ENCODE results near the gene MTHFSD. TPM values are rescaled to one million over a fixed set of nuclear protein-coding genes. Genes with fewer than 3 reads are reported as not detected.

The MTHFSD gene
- total RNA-seq, 1 experiment from 2014 or later: 11.9 TPM

DNA sequence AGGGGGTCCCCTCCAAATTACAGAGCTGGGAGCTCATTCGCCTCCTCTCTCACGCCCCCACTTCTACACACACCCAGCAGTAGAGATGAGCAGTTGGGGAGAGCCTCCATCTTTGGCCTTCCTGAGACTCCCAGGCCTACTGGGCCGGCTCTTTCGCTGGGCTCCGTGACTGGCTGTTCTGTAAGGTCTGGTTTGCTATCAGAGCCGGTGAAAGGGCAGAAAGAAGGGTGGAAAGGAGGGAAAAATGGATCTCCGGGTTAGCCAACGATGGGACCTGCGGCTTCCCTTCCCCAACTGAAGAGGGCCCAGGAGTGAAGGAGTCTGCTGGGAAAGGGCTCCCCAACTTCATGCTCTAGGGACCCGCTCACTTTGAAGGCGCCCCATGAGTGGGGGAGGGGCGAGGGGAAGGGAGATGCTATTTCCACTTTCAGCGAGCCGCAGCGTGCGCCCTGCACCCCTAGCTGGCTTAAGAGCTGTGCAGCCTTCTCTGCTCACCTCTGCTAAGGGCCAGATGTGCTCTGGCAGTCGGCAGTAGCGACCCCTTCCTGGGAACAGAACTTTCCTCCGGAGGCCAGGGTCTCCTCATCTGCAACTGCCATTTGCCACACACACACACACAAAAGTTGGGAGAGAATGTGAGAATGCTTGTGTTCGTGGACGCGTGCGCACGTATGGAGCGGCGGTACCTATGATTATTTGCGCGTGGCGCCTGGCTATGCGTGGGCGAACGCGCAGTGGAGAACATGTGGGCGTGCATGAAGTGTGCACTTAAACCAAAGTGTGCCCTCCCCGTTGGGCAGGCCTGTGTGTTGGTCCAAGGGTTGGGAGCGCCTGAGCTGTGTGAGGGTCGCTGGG lies 47.6 kb downstream of the MTHFSD start:
- POLR2A ChIA-PET (ENCODE audit: unreplicated experiment): no interaction called here
- peaks cover 73% of the 10 kb centered on the region for H3K27me3 ChIP-seq (ENCODE audit: low read length)
- H2AFZ ChIP-seq (ENCODE audit: low read length): no peak overlapping the region
- H3K9ac ChIP-seq (ENCODE audit: low read length): no peak overlapping the region
- H3K36me3 ChIP-seq (ENCODE audit: low read depth, low read length): no peaks in the 10 kb centered on the region
- intact Hi-C loops (cut with micrococcal nuclease): no loop called here
- no peak overlapping the region for H3K4me2 ChIP-seq (ENCODE audit: low read length)
- DNase-seq: no peak
- no peak for ATAC-seq
- H3K27ac ChIP-seq (ENCODE audit: low read length): no peak overlapping the region
- no peak overlapping the region for H3K4me3 ChIP-seq (ENCODE audit: low read length)
- H3K9me3 ChIP-seq (ENCODE audit: low read length): no peaks in the 10 kb centered on the region
- H4K20me1 ChIP-seq (ENCODE audit: low read length): no peaks in the 10 kb centered on the region
- TF ChIP-seq, protein P1, sequence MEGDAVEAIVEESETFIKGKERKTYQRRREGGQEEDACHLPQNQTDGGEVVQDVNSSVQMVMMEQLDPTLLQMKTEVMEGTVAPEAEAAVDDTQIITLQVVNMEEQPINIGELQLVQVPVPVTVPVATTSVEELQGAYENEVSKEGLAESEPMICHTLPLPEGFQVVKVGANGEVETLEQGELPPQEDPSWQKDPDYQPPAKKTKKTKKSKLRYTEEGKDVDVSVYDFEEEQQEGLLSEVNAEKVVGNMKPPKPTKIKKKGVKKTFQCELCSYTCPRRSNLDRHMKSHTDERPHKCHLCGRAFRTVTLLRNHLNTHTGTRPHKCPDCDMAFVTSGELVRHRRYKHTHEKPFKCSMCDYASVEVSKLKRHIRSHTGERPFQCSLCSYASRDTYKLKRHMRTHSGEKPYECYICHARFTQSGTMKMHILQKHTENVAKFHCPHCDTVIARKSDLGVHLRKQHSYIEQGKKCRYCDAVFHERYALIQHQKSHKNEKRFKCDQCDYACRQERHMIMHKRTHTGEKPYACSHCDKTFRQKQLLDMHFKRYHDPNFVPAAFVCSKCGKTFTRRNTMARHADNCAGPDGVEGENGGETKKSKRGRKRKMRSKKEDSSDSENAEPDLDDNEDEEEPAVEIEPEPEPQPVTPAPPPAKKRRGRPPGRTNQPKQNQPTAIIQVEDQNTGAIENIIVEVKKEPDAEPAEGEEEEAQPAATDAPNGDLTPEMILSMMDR (conservative IDR thresholded peaks at IDR 0.05; ENCODE audit: low read depth, low read length): no peak
- TF ChIP-seq EZH2phosphoT487 (IDR thresholded peaks at IDR 0.05; ENCODE audit: borderline replicate concordance, low read length) (no peak), EZH2 (IDR thresholded peaks at IDR 0.05; ENCODE audit: low read length, unreplicated experiment) (no peak)
- no peaks in the 10 kb centered on the region for H3K9me2 ChIP-seq (replicated peaks; ENCODE audit: low read length)
- no peaks in the 10 kb centered on the region for H3K4me1 ChIP-seq (ENCODE audit: insufficient read depth, low read length)
- CTCF ChIA-PET: no interaction called here
- no TSS peak for BruUV-seq (replicated peaks)
- H3F3A ChIP-seq (ENCODE audit: low read length, unreplicated experiment): no peaks in the 10 kb centered on the region
- no peaks in the 10 kb centered on the region for H3K79me2 ChIP-seq (ENCODE audit: low read length)

DNA sequence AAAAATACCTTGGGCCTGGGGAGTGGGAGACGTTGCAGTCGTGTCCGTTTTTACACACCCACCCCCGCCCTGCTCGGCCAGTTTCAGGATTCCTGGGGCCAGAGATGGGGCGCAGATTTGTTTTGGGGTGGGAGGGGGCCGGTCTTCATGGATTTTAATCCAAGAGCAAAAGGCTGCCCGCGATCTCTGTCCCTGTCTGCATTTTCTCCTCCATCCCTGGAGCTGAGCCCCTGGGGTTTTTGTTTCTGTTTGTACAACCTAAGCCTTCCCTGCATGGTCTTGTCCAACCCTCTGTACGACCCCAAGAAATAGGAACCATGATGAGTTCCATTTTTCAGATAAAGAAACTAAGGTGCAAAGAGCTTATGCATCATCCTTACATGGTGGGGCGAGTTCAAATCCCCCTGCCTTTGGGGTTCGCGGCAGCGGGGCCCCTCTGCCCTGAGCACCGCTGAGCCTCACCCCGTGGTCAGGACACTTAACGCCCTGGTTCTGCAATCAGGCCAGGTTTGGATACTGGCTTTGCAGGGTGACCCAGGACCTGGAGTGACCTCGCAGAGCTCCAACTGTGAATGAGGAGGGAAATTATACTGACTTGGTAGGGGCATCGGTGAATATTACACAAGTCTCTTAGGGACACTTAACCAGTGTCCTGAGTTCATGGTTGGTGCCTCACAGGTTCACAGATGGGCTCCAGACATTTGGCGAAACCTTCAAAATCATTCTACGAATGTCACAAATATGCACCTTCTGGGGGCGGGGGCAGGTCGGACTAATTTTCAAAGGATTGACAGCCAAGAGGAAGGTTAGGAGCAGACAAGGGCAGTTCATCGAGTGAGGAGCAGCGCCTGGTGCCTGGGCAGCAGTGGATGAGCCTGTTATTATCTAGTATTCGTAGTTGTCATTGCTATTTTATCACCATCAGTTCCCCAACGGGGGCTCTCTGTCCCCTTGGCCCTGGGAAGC lies 48.9 kb downstream of the MTHFSD start:
- POLR2A ChIA-PET (ENCODE audit: unreplicated experiment): no interaction called here
- Histone ChIP-seq H3K79me2 (ENCODE audit: low read length) (no peaks in the 10 kb centered on the region), H4K20me1 (ENCODE audit: low read length) (no peaks in the 10 kb centered on the region), H3K27me3 (ENCODE audit: low read length) (peaks cover 86% of the 10 kb centered on the region), H3K9ac (ENCODE audit: low read length) (no peak overlapping the region), H2AFZ (ENCODE audit: low read length) (no peak overlapping the region), H3K9me3 (ENCODE audit: low read length) (no peaks in the 10 kb centered on the region), H3K9me2 (replicated peaks; ENCODE audit: low read length) (no peaks in the 10 kb centered on the region), H3K36me3 (ENCODE audit: low read depth, low read length) (no peaks in the 10 kb centered on the region), H3K4me1 (ENCODE audit: insufficient read depth, low read length) (no peaks in the 10 kb centered on the region), H3K27ac (ENCODE audit: low read length) (no peak overlapping the region), H3K4me3 (ENCODE audit: low read length) (no peak overlapping the region), H3K4me2 (ENCODE audit: low read length) (no peak overlapping the region), H3F3A (ENCODE audit: low read length, unreplicated experiment) (no peaks in the 10 kb centered on the region)
- CTCF ChIA-PET: no interaction called here
- intact Hi-C loops (cut with micrococcal nuclease): no loop called here
- ATAC-seq (no peak), DNase-seq (no peak)
- TF ChIP-seq, protein P1 (conservative IDR thresholded peaks at IDR 0.05; ENCODE audit: low read depth, low read length): no peak
- TF ChIP-seq EZH2 (IDR thresholded peaks at IDR 0.05; ENCODE audit: low read length, unreplicated experiment): peak; percentile 70
- peak; percentile 50; the same call in 1 of the 2 replicates for TF ChIP-seq EZH2phosphoT487 (IDR thresholded peaks at IDR 0.05; ENCODE audit: borderline replicate concordance, low read length)
- no TSS peak for BruUV-seq (replicated peaks)
